ENCODE data around the gene ZNF652. TPM values are rescaled to one million over a fixed set of nuclear protein-coding genes. Genes with fewer than 3 reads are reported as not detected.

The ZNF652 gene
- total RNA-seq, 1 donor from 2014 or later, result 38.7 TPM

DNA sequence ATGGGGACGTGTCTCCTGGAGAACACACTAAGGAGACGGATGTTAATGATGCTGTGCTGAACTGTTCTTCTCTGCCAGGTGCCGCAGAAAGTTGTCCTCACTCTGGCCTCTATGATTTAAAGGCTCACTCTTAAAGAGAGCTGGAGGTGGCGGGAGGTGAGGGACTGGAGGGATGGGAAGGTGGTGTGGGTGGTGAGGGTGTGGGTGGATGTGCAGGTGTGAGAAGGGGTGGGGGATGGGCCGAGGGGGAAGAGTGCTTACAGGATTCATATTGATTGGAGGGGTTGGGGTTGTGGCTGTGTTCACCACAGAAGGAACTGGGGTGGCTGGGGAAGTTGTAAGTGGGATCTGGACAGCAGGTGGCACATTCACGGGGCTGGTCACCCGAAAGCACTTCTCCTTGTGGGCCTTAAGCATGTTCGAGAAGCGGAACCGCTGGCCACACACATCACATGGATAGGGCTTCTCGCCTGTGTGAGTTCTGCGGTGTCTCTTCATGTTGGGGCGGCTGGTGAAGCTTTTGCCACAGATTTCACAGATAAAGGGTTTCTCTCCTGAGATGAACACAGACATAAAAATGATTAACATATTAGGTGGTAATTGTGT lies 63.6 kb downstream of the ZNF652 start:
- no peak overlapping the region for H3K27ac Mint-ChIP-seq (ENCODE audit: unreplicated experiment)
- TF ChIP-seq, protein P1, sequence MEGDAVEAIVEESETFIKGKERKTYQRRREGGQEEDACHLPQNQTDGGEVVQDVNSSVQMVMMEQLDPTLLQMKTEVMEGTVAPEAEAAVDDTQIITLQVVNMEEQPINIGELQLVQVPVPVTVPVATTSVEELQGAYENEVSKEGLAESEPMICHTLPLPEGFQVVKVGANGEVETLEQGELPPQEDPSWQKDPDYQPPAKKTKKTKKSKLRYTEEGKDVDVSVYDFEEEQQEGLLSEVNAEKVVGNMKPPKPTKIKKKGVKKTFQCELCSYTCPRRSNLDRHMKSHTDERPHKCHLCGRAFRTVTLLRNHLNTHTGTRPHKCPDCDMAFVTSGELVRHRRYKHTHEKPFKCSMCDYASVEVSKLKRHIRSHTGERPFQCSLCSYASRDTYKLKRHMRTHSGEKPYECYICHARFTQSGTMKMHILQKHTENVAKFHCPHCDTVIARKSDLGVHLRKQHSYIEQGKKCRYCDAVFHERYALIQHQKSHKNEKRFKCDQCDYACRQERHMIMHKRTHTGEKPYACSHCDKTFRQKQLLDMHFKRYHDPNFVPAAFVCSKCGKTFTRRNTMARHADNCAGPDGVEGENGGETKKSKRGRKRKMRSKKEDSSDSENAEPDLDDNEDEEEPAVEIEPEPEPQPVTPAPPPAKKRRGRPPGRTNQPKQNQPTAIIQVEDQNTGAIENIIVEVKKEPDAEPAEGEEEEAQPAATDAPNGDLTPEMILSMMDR (IDR thresholded peaks at IDR 0.05), result no peak
- no peak for DNase-seq (ENCODE audit: extremely low spot score, unreplicated experiment)
- H3K4me3 Mint-ChIP-seq (ENCODE audit: unreplicated experiment), result no peak overlapping the region
- no peaks in the 10 kb centered on the region for H3K4me1 Mint-ChIP-seq (ENCODE audit: unreplicated experiment)
- H3K9me3 Mint-ChIP-seq (ENCODE audit: unreplicated experiment), result no peaks in the 10 kb centered on the region
- H3K27me3 Mint-ChIP-seq (ENCODE audit: unreplicated experiment), result no peaks in the 10 kb centered on the region
- H3K36me3 Mint-ChIP-seq (ENCODE audit: unreplicated experiment), result peaks cover 14% of the 10 kb centered on the region

DNA sequence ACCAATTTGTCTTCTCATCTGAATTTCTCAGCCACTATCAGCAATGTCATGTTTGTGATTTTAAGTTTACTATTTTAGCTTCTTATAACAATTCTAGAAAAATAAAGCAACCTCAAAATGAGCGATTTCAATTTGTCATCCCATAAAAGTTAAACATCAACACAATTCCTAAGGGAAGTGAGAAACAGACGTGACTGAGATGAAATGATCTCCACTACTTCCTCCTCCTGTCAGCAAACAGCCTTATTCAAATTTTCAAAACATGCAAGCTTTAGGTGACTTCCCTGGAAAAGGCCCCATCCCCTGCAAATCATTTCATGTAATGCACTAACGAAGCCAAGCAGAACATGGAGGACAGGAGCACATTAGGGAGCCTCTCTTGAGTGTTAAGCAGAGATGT lies 64.9 kb downstream of the ZNF652 start:
- Mint-ChIP-seq H3K27me3 (ENCODE audit: unreplicated experiment) (no peaks in the 10 kb centered on the region), H3K4me3 (ENCODE audit: unreplicated experiment) (no peak overlapping the region), H3K36me3 (ENCODE audit: unreplicated experiment) (peaks cover 18% of the 10 kb centered on the region), H3K9me3 (ENCODE audit: unreplicated experiment) (no peaks in the 10 kb centered on the region), H3K4me1 (ENCODE audit: unreplicated experiment) (no peaks in the 10 kb centered on the region), H3K27ac (ENCODE audit: unreplicated experiment) (no peak overlapping the region)
- TF ChIP-seq, protein P1 (IDR thresholded peaks at IDR 0.05), result no peak
- DNase-seq (ENCODE audit: extremely low spot score, unreplicated experiment), result no peak

DNA sequence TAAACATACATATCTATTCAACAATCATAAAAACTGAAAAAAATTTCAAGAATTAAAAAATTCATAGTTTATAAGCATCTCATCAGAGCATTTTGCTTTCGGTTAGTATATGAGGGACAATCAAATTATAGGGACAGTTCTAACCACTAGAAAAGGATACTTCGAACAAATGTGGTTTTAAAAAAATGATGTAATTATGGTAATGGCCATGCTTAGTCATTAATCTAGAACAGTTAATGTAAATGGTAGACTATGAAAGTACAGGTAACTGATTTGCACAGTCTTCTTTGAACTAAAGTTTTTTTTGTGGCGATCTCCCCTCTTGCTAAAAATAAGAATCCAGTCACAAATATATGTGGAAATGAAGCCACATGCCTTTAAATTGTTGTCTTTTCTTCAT lies 67.9 kb downstream of the ZNF652 start:
- no peaks in the 10 kb centered on the region for H3K4me1 Mint-ChIP-seq (ENCODE audit: unreplicated experiment)
- DNase-seq (ENCODE audit: extremely low spot score, unreplicated experiment), result no peak
- H3K27me3 Mint-ChIP-seq (ENCODE audit: unreplicated experiment), result no peaks in the 10 kb centered on the region
- no peak overlapping the region for H3K27ac Mint-ChIP-seq (ENCODE audit: unreplicated experiment)
- H3K4me3 Mint-ChIP-seq (ENCODE audit: unreplicated experiment), result no peak overlapping the region
- no peaks in the 10 kb centered on the region for H3K9me3 Mint-ChIP-seq (ENCODE audit: unreplicated experiment)
- peaks cover 18% of the 10 kb centered on the region for H3K36me3 Mint-ChIP-seq (ENCODE audit: unreplicated experiment)
- TF ChIP-seq, protein P1 (IDR thresholded peaks at IDR 0.05), result no peak

DNA sequence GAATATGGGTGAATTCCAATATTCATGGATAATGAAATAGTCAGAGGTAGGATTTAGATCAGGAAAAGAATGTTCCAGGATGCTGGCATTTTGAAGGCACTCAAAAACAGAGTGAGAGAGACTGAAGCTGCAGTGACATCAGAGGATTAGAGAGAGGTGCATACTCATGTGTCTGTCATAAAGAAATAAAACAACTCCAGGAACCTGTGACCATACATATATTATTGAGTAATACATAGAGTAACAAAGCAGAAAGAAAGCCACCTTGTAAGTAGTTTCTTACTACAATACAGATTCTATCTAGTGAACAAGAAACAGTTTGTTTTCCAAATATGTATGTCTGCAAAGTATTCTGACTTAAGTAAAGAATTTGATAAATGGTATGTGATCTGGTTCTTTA lies 69.1 kb downstream of the ZNF652 start:
- no peaks in the 10 kb centered on the region for H3K9me3 Mint-ChIP-seq (ENCODE audit: unreplicated experiment)
- no peak overlapping the region for H3K27ac Mint-ChIP-seq (ENCODE audit: unreplicated experiment)
- no peak for DNase-seq (ENCODE audit: extremely low spot score, unreplicated experiment)
- H3K27me3 Mint-ChIP-seq (ENCODE audit: unreplicated experiment), result no peaks in the 10 kb centered on the region
- H3K4me1 Mint-ChIP-seq (ENCODE audit: unreplicated experiment), result no peaks in the 10 kb centered on the region
- peaks cover 8% of the 10 kb centered on the region for H3K36me3 Mint-ChIP-seq (ENCODE audit: unreplicated experiment)
- no peak overlapping the region for H3K4me3 Mint-ChIP-seq (ENCODE audit: unreplicated experiment)
- TF ChIP-seq, protein P1 (IDR thresholded peaks at IDR 0.05), result no peak

DNA sequence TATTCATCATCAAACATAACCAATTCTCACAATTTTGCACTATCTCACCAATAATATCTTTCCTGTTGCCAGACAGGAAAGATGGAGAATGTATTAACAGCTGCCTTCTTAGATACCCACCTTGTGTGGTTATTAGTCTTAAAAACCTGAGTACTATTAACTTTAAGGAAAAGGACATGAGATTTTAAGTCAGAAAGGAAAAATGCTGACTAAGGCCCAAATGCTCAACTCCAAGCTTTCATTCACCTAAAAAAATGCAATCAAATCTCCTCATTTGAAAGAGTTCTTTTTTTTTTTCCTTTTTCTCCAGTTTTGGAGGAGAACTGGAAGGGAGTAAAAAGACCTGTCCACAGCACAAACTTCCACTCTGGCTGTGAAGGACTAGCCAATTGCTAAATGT lies 70.1 kb downstream of the ZNF652 start:
- Mint-ChIP-seq H3K27ac (ENCODE audit: unreplicated experiment) (no peak overlapping the region), H3K4me1 (ENCODE audit: unreplicated experiment) (no peaks in the 10 kb centered on the region), H3K36me3 (ENCODE audit: unreplicated experiment) (peaks cover 8% of the 10 kb centered on the region), H3K27me3 (ENCODE audit: unreplicated experiment) (no peaks in the 10 kb centered on the region), H3K4me3 (ENCODE audit: unreplicated experiment) (no peak overlapping the region), H3K9me3 (ENCODE audit: unreplicated experiment) (no peaks in the 10 kb centered on the region)
- TF ChIP-seq, protein P1 (IDR thresholded peaks at IDR 0.05), result no peak
- no peak for DNase-seq (ENCODE audit: extremely low spot score, unreplicated experiment)

Data from osteocyte (in vitro differentiated cells).